B cell (primary cell): ENCODE results near the gene PGAP3. TPM values are rescaled to one million over a fixed set of nuclear protein-coding genes. Genes with fewer than 3 reads are reported as not detected.
A peak's percentile ranks its signal among the peaks of the same experiment; 100 is the strongest.

Experiments
- ATAC-seq: fragments of 200-7000 bp; cut with Tn5 transposase; one replicate; pipeline ENCODE4 v1.10.0; 2021; ENCODE audit warnings: low read depth, mild to moderate bottlenecking, moderate number of reproducible peaks, moderate library complexity
- CTCF ChIA-PET: fragments of 350-600 bp; sonication (Branson Sonifier 250); formaldehyde crosslinking; loops from one replicate; lab custom pipeline; 2021; ENCODE audit warnings: antibody characterized with exemption, inconsistent platforms; lab: Charles Lee
- POLR2A ChIA-PET: fragments of 350-600 bp; sonication (Branson Sonifier 250); formaldehyde crosslinking; loops from one replicate; lab custom pipeline; 2021; ENCODE audit warnings: antibody characterized with exemption; lab: Charles Lee
- DNase-seq: peaks from one replicate; pipeline ENCODE4 v3.0.0; 2013
- H2AFZ ChIP-seq: 2 replicates; pipeline ENCODE4 v1.6.1; 2012; ENCODE audit warnings: mild to moderate bottlenecking, low read depth, low read length; ENCODE audit not compliant: insufficient read depth, poor library complexity, severe bottlenecking
- H3K27ac ChIP-seq, 2 donors: 1 replicate in 1 of 2; 2 replicates in 1 of 2; pipeline ENCODE4 v1.5.1; 2012 to 2013; ENCODE audit warnings: low read length in 2 of 2, mild to moderate bottlenecking in 2 of 2, moderate library complexity in 1 of 2
- H3K27me3 ChIP-seq, 4 experiments: fragments of 200-600 bp in 1 of 4; sonication (generic) in 1 of 4; replicated peaks in 1 of 4; 1 replicate in 2 of 4; 2 replicates in 2 of 4; pipeline versions ENCODE4 v1.6.1 to v1.7.0; 2013 to 2016; ENCODE audit warnings: low read length in 3 of 4, mild to moderate bottlenecking in 2 of 4, mixed read lengths in 1 of 4, moderate library complexity in 1 of 4; ENCODE audit not compliant: insufficient read depth in 4 of 4, control insufficient read depth in 3 of 4; ENCODE audit errors: control extremely low read depth in 1 of 4
- H3K36me3 ChIP-seq, 2 experiments: replicated peaks in 1 of 2; 1 replicate in 1 of 2; 2 replicates in 1 of 2; pipeline versions ENCODE4 v1.6.1 to v1.7.1; 2013; ENCODE audit warnings: low read length in 1 of 2; ENCODE audit not compliant: insufficient read depth in 2 of 2, control insufficient read depth in 1 of 2; ENCODE audit errors: control extremely low read depth in 1 of 2, extremely low read depth in 1 of 2
- H3K4me1 ChIP-seq, 2 donors: fragments of 200-600 bp in 1 of 2; sonication (generic) in 1 of 2; 1 replicate in 1 of 2; 2 replicates in 1 of 2; pipeline versions ENCODE4 v1.5.1 to v1.6.1; 2013 to 2017; ENCODE audit warnings: low read length in 2 of 2; ENCODE audit not compliant: control insufficient read depth in 2 of 2, insufficient read depth in 2 of 2
- H3K4me2 ChIP-seq: replicated peaks from 2 replicates; pipeline ENCODE3; 2012; ENCODE audit warnings: mild to moderate bottlenecking, low read depth, low read length; ENCODE audit not compliant: poor library complexity, severe bottlenecking
- H3K4me3 ChIP-seq, 5 experiments: fragments of 200-600 bp in 1 of 5; sonication (generic) in 1 of 5; 1 replicate in 3 of 5; 2 replicates in 2 of 5; pipeline versions ENCODE4 v1.5.1 to v1.7.0; 2011 to 2016; ENCODE audit warnings: low read length in 4 of 5, mild to moderate bottlenecking in 4 of 5, low read depth in 2 of 5, control low read depth in 1 of 5, moderate library complexity in 1 of 5; ENCODE audit not compliant: insufficient read depth in 1 of 5; ENCODE audit errors: control extremely low read depth in 1 of 5, extremely low read depth in 1 of 5
- H3K79me2 ChIP-seq: fragments of 200-600 bp; sonication (generic); one replicate; pipeline ENCODE4 v1.6.0; 2016; ENCODE audit warnings: low read length; ENCODE audit not compliant: control insufficient read depth, insufficient read depth
- H3K9ac ChIP-seq: fragments of 200-600 bp; sonication (generic); 2 replicates; pipeline ENCODE4 v1.6.1; 2017; ENCODE audit warnings: mild to moderate bottlenecking, low read length, moderate library complexity
- H3K9me3 ChIP-seq, 3 donors: one replicate each; pipeline versions ENCODE4 v1.6.1 to v1.7.1; 2013; ENCODE audit warnings: low read length in 2 of 3; ENCODE audit not compliant: control insufficient read depth in 2 of 3, insufficient read depth in 1 of 3; ENCODE audit errors: control extremely low read depth in 1 of 3
- H4K20me1 ChIP-seq: 2 replicates; pipeline ENCODE4 v1.6.0; 2012; ENCODE audit warnings: mild to moderate bottlenecking, low read length; ENCODE audit not compliant: insufficient read depth, control insufficient read depth, poor library complexity, severe bottlenecking
- H3K27ac Mint-ChIP-seq: one replicate; pipeline ENCODE4 v1.8.0; 2021; ENCODE audit warnings: mixed read lengths
- H3K27me3 Mint-ChIP-seq: one replicate; pipeline ENCODE4 v1.8.0; 2021; ENCODE audit warnings: mixed read lengths
- H3K4me1 Mint-ChIP-seq: one replicate; pipeline ENCODE4 v1.8.0; 2021; ENCODE audit warnings: mixed read lengths
- H3K4me3 Mint-ChIP-seq: one replicate; pipeline ENCODE4 v1.8.0; 2021; ENCODE audit warnings: mixed read lengths
- H3K9me3 Mint-ChIP-seq: one replicate; pipeline ENCODE4 v1.8.0; 2022; ENCODE audit warnings: mixed read lengths; ENCODE audit not compliant: insufficient read depth
- EZH2 ChIP-seq: IDR thresholded peaks from 2 replicates; pipeline ENCODE4 v1.6.1; 2012; ENCODE audit warnings: borderline replicate concordance, low read depth, mild to moderate bottlenecking, moderate library complexity, low read length; ENCODE audit not compliant: insufficient read depth, poor library complexity, severe bottlenecking
- WGBS: methylation state at CpG from one replicate; pipeline ENCODE4 v1.1.5; 2013; ENCODE audit warnings: missing lambda C conversion rate; ENCODE audit not compliant: insufficient coverage; 5-methylcytosine and 5-hydroxymethylcytosine counted together
- intact Hi-C: fragments of 100-400 bp; cut with micrococcal nuclease; formaldehyde crosslinking; loops from one replicate; pipeline ENCODE4 v1.10.0; 2022
- polyA plus RNA-seq: library from polyadenylated mRNA; depleted of rRNA; stranded (reverse); fragments of >200 nt; gene quantifications from 2 replicates; pipeline ENCODE4 v1.2.3, GENCODE V29; 2012
- total RNA-seq, 2 donors: library from RNA; stranded (reverse); fragments of 120-200 nt in 1 of 2; gene quantifications; 1 replicate in 1 of 2; 2 replicates in 1 of 2; pipeline versions ENCODE4 v1.2.3 to v1.2.4, GENCODE V29; 2013 to 2022
- TF ChIP-seq, protein P1 (sequence below): fragments of 200-600 bp; IDR thresholded peaks from one replicate; pipeline ENCODE4 v1.8.0; 2022; ENCODE audit warnings: antibody characterized with exemption, mild to moderate bottlenecking

PGAP3 gene
- total and polyA plus RNA-seq, 2 donors (not counting 1 experiment from before 2014, with no cell fraction given), result 27.4 to 34.3 TPM

GRCh38 chr17:39674702-39675389 lies 13.0 kb downstream of the PGAP3 start:
- Mint-ChIP-seq H3K9me3 (no peaks in the 10 kb centered on the region), H3K27ac (peak overlapping the region; percentile 98), H3K4me3 (peak overlapping the region; percentile 68), H3K27me3 (peaks cover 5% of the 10 kb centered on the region), H3K4me1 (peaks cover 73% of the 10 kb centered on the region)
- ChIA-PET POLR2A (interaction anchor here (0.6 to 2.8 kb wide), 6 partner anchors 13 to 80 kb away, joined by 3 to 17 read pairs (median 8); partner anchors contain the start of genes MIEN1 and PGAP3), CTCF (interaction anchor here (0.6 to 3.5 kb wide), 12 partner anchors 8 to 321 kb away, joined by 3 to 19 read pairs (median 5); partner anchors contain the start of gene PGAP3)
- no peaks in the 10 kb centered on the region for H4K20me1 ChIP-seq
- H3K36me3 ChIP-seq, result peaks cover 0 to 5% of the 10 kb centered on the region in 2 experiments
- H3K9me3 ChIP-seq, result peaks cover 0 to 3% (median 0%) of the 10 kb centered on the region in 3 donors
- H3K27me3 ChIP-seq, result peaks cover 0 to 9% (median 0%) of the 10 kb centered on the region in 4 experiments
- peak overlapping the region; percentile 65 to 94 for H3K27ac ChIP-seq
- no peak for TF ChIP-seq EZH2
- TF ChIP-seq, protein P1, sequence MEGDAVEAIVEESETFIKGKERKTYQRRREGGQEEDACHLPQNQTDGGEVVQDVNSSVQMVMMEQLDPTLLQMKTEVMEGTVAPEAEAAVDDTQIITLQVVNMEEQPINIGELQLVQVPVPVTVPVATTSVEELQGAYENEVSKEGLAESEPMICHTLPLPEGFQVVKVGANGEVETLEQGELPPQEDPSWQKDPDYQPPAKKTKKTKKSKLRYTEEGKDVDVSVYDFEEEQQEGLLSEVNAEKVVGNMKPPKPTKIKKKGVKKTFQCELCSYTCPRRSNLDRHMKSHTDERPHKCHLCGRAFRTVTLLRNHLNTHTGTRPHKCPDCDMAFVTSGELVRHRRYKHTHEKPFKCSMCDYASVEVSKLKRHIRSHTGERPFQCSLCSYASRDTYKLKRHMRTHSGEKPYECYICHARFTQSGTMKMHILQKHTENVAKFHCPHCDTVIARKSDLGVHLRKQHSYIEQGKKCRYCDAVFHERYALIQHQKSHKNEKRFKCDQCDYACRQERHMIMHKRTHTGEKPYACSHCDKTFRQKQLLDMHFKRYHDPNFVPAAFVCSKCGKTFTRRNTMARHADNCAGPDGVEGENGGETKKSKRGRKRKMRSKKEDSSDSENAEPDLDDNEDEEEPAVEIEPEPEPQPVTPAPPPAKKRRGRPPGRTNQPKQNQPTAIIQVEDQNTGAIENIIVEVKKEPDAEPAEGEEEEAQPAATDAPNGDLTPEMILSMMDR, result no peak
- peak; percentile 74 for ATAC-seq
- no peak overlapping the region for H3K4me3 ChIP-seq
- peaks cover 70 to 83% of the 10 kb centered on the region in 2 donors for H3K4me1 ChIP-seq
- peak overlapping the region; percentile 59 for H3K4me2 ChIP-seq
- no peaks in the 10 kb centered on the region for H3K79me2 ChIP-seq
- intact Hi-C loops, result loop anchor here (1.0 to 5.0 kb wide), 2 partner anchors 12 to 77 kb away; no protein-coding TSS in a partner anchor
- WGBS, result 5% methylated on average over 8 of the region's 11 CpGs
- H3K9ac ChIP-seq, result no peak overlapping the region
- DNase-seq, result peak; percentile 54
- peak overlapping the region; percentile 41 for H2AFZ ChIP-seq

- H3K27ac ChIP-seq, result peak overlapping the region; percentile 65 to 94
- no peak overlapping the region for H3K4me3 ChIP-seq
- peaks cover 0 to 16% (median 0%) of the 10 kb centered on the region in 4 experiments for H3K27me3 ChIP-seq
- TF ChIP-seq, protein P1, result no peak
- no peak for TF ChIP-seq EZH2
- peaks cover 9% of the 10 kb centered on the region for H3K27me3 Mint-ChIP-seq
- peaks cover 0 to 6% (median 0%) of the 10 kb centered on the region in 3 donors for H3K9me3 ChIP-seq
- DNase-seq, result peak; percentile 10
- no peak overlapping the region for H3K4me3 Mint-ChIP-seq
- peak overlapping the region; percentile 59 for H3K4me2 ChIP-seq
- no peak overlapping the region for H2AFZ ChIP-seq
- H3K36me3 ChIP-seq, result peaks cover 0 to 5% of the 10 kb centered on the region in 2 experiments
- peak overlapping the region; percentile 98 for H3K27ac Mint-ChIP-seq
- no peak for ATAC-seq
- H3K4me1 ChIP-seq, result peaks cover 63 to 77% of the 10 kb centered on the region in 2 donors
- POLR2A ChIA-PET, result interaction anchor here (0.6 to 2.8 kb wide), 6 partner anchors 14 to 81 kb away, joined by 3 to 17 read pairs (median 7); partner anchors contain the start of gene PGAP3
- H4K20me1 ChIP-seq, result no peaks in the 10 kb centered on the region
- no peak overlapping the region for H3K9ac ChIP-seq
- no peaks in the 10 kb centered on the region for H3K79me2 ChIP-seq
- no peaks in the 10 kb centered on the region for H3K9me3 Mint-ChIP-seq
- intact Hi-C loops, result no loop called here
- 84% methylated on average over 5 of the region's 5 CpGs for WGBS
- CTCF ChIA-PET, result interaction anchor here (1.0 to 3.1 kb wide), 5 partner anchors 13 to 52 kb away, joined by 3 to 19 read pairs (median 5); partner anchors contain the start of gene PGAP3
- peaks cover 67% of the 10 kb centered on the region for H3K4me1 Mint-ChIP-seq
These were observed 13.7 kb downstream of the PGAP3 start for GRCh38 chr17:39674179-39674578.
